ENCODE data around the gene ANXA3.
A peak's percentile ranks its signal among the peaks of the same experiment; 100 is the strongest.
"Not testable (repeated sequence)": the region's sequence is repeated elsewhere in the genome, so short reads cannot be mapped to it uniquely, and the experiment has no call there.

Gene ANXA3, protein sequence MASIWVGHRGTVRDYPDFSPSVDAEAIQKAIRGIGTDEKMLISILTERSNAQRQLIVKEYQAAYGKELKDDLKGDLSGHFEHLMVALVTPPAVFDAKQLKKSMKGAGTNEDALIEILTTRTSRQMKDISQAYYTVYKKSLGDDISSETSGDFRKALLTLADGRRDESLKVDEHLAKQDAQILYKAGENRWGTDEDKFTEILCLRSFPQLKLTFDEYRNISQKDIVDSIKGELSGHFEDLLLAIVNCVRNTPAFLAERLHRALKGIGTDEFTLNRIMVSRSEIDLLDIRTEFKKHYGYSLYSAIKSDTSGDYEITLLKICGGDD

DNA sequence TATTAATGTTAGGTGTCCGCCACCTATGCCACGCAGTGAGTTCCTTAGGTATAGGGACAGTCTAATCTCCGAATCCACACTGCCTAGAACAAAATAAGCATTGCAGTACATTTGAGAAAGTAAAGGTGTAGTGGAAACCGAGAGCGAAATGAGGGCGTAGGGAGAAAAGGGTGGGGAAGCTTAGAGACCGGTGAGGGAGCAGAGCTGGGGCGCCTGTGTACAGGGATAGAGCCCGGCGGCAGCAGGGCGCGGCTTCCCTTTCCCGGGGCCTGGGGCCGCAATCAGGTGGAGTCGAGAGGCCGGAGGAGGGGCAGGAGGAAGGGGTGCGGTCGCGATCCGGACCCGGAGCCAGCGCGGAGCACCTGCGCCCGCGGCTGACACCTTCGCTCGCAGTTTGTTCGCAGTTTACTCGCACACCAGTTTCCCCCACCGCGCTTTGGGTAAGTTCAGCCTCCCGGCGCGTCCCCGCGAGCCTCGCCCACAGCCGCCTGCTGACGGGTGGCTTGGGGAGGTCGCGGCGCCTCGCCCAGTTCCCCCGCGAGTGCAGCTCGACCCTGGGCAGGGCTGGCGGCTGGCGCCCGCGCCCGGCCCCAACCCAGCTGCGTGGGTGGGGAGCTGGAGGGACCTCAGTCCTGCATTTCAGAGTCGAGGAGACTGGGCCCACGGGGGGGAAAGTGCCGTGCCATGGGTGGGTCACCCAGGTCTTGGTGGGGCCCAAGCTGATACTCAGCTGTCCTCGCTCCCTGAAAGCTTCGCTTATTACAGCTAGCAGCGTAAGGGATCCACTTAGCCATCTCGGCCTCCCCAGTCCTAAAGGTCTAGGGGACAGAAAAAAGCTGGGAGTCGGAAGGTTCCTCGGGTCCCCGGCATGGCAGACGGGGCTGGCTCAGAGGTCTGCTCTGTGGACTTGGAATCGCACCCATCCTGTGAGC lies at the start of gene ANXA3:
Gene ANXA3, plus strand, starts transcription at position 351 of the 932 bp plus-strand sequence. CDS start 2,704 bp downstream, outside the sequence.
- peak in 1 of 2 donors; percentile 10 for DNase-seq

DNA sequence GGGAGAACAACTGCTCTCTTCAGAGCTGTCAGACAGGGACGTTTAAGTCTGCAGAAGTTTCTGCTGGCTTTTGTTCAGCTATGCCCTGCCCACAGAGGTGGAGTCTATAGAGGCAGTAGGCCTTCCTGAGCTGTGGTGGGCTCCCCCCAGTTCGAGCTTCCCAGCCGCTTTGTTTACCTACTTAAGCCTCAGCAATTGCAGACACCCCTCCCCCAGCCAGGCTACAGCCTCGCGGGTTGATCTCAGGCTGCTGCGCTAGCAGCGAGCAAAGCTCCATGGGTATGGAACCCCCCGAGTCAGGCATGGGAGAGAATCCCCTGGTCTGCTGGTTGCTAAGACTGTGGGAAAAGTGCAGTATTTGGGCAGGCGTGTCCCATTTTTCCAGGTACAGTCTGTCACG lies 45.3 kb upstream of the ANXA3 start:
- not testable (repeated sequence) for DNase-seq

- DNase-seq: no peak
These were observed 42.5 kb upstream of the ANXA3 start for GRCh38 chr4:78509043-78509442.

DNA sequence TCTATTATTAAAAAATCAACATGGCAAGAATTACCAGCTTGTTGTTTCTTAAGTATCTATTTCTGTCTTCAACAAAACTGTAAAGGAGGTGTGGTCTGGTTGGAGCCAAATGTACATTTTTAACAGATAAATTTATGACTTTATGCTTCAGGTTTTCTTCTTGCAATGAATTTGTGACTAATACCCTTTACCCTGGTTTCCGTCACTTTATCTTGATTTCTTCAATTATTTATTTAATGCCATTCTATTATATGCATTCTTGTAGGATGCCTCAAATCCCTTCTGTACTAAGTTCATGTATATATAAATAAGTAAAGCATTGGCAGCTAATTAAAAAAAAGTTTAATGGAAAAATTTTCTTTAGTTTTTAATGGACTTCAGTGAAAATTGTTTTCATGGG lies 41.5 kb upstream of the ANXA3 start:
- DNase-seq: no peak

GRCh38 chr4:78510681-78511080 lies 40.9 kb upstream of the ANXA3 start:
- DNase-seq: no peak

DNA sequence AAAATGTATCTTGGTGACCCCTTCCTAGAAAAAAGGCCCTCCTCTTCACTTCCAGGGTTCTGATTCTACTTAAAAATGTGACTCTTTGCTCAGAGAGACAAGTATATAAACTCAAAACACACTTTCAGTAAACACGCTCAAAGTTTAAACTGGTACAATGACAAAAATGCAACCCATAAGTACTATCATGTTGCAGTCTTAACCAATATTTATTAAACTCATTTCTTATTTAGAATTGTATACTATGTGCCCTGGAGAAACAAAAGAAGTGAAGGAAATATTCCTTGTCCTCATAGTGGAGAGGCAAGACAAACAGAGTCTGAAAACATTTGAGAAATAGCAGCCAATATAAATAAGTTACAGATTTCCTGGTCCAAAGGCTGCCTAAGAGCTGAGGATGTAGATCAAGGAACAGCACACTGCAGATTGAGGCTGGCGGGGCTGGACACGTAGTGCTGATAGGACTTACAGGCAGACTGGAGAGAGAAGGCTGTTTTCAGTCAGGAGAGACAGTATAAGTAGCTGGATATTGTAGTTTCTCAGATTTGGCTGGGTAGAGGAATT lies 39.1 kb upstream of the ANXA3 start:
- no peak for DNase-seq

DNA sequence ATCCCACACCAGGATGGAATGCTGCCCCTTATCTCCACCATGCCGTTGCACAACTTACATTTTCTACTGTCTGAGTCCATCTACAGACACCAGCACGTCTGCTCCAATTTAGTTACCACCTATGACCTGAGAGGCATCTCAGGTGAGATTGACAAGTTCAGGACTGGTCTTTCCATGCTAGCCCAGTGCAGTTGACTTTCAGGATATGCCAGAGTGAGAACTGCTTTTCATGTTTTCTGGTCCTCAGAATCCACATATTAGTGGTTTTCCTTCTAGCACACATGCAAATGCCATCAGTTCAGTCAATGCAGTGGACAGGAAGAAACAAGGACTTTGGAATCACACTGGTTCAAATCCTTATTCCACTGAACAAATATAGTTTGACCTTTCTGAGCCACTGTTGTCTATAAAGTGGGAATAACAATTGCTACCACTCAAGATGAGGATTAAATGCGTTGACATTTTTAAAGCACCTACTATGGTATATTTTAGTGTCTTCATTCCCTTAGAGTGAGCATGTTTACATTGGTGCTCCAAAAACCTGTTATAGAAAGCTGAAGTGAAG lies 38.1 kb upstream of the ANXA3 start:
- no peak for DNase-seq

GRCh38 chr4:78517050-78517652 lies 34.4 kb upstream of the ANXA3 start:
- no peak for DNase-seq

DNA sequence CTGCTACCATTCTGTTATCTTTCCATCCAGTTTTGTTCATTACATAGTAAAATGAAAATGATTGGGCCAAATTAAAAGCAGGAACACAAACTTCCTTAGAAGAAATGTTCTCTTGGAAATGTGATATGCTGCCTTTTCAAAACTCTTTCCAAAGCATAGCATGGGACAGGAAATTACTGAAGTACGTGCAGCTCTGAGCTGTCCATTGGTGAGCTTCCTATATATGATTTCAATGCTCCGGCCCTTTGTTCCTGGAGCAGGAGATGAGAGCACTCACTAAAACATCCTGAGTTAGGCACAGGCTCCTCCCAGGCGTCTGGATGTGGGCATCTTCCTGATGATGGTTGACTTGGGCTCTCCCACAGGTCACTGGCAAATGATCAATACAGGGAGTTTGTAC lies 33.0 kb upstream of the ANXA3 start:
- no peak for DNase-seq

GRCh38 chr4:78519962-78520361 lies 31.6 kb upstream of the ANXA3 start:
- no peak for DNase-seq

DNA sequence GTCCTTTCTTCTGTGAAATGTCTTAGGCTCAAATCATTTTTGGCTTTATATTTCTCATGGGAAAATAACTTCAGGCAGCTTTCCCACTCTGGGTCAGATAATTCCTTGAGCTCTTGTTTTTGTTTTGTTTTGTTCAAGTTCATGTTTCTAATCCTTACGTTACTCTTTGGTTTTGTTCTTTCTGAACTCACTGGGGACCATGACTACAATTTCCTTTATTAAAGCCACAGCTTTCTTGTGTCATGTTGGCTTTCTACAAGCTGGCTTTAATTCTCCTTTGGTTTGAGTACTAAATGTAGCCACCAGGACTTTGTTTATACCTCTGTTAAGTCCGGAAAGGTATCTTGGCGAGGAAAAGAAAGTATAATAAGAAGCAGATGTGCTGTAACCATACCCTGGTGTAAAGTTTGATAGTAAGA lies 30.8 kb upstream of the ANXA3 start:
- no peak for DNase-seq

DNA sequence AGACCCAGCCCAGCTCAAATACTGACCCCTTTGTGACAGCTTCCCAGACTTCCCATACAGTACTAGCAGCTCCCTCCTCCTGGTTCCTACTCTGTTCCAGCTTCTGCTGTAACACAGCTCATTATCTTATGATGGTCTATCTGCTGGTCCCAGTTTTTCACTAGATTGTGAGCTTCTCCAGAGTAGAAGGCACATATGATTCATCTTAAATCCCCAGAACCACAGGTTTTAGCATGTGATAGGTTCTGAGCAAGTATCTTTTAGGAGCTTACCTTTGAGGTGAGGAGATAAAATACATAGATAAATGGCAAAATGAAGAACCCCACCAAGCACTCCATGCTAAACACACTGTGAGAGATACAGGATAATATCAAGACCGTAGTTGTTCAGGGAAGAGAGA lies 27.6 kb upstream of the ANXA3 start:
- DNase-seq: no peak

GRCh38 chr4:78525559-78525958 lies 26.0 kb upstream of the ANXA3 start:
- no peak for DNase-seq

GRCh38 chr4:78527103-78527502 lies 24.5 kb upstream of the ANXA3 start:
- no peak for DNase-seq

- no peak for DNase-seq
These were observed 24.0 kb upstream of the ANXA3 start for GRCh38 chr4:78527555-78527954.

DNA sequence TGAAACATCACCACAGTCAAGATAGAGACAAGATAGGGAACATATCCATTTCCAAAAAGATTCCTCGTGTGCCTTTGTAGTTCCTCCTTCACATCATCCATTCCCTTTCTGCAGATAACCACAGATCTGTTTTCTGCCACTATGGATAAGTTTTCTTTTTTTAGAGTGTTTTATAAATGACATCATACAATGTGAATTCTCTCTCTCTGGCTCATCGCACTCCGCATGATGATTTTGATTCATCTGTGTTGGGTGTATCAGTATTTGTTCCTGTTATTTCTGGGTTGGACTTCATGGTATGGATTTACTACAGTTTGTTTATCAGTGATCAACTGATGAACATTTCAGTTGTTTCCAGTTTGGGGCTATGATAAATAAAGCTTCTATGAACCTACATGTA lies 23.2 kb upstream of the ANXA3 start:
- DNase-seq: no peak

- no peak for DNase-seq
These were observed 21.9 kb upstream of the ANXA3 start for GRCh38 chr4:78529569-78530209.

DNA sequence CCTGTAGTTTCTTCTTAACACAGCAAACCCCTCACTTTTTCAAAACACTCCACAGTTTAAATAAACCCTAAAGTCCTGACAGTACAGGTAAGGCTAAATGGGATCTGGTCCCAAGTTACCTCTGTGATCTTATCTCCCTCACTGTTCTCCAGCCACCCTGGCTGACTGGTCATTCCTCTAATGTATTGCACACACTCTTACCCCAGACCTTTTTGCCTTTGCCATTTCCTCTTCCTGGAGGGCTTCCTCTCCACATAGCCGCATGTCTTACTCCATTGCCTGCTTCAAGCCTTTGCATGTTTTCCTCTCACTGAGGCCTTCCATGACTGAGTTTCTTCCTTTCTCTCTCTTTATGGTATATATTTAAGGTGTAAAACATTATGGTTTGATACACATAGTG lies 19.5 kb upstream of the ANXA3 start:
- DNase-seq: no peak

- no peak for DNase-seq
These were observed 17.7 kb upstream of the ANXA3 start for GRCh38 chr4:78533854-78534253.

DNA sequence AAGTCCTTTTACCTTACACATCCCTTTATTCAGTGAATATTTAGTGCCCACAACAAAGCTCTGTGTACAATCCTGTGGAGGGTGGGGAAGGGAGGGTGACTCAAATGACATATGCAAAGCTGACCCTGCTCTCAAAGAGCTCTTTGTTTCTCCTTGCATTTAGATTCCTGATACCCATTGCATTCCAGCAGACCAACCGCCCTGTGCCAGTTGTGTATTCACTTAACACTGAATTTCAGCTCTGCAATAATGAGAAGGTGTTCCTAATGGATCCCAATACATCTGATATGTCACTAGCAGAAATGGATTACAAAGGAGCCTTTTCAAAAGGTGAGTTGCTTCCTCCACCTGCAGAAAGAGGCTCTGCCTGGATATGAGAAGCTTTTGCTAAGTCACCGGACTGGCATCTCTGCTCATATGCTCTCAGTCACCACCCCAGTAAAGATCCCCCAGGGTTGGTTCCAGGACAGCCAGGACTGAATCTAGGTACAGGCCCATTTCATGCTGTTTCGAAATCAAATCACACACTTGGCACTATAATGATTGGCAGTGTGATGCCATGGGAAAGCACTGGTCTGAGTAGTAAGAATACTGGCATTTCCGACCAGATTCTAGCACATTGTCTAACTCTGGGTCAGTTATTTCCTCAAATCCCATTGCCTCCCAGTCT lies 17.1 kb upstream of the ANXA3 start:
- DNase-seq: no peak

GRCh38 chr4:78542373-78542772 lies 9.2 kb upstream of the ANXA3 start:
- no peak for DNase-seq

Data from stimulated activated CD4-positive, alpha-beta T cell treated with anti-CD3 and anti-CD28 coated beads, Interleukin-2, amount 100 ng/mL, for 24 hours (primary cell).